Endometrial microvascular endothelial cells (primary cell): ENCODE measurements around the gene SERTM1. TPM values are rescaled to one million over a fixed set of nuclear protein-coding genes. Genes with fewer than 3 reads are reported as not detected.

Experiments used
- in situ Hi-C: cut with HindIII; loops from 2 replicates; pipeline ENCODE4 v1.10.0; 2017; ENCODE audit warnings: low sequenced_read_pairs, low pct_unique_long_range_greater_than_20kb; ENCODE audit errors: inconsistent ontology term
- total RNA-seq: library from RNA; depleted of rRNA; stranded (reverse); fragments of >200 nt; gene quantifications from one replicate; pipeline ENCODE4 v1.2.3, GENCODE V29; 2015; ENCODE audit errors: inconsistent ontology term

The SERTM1 gene
- total RNA-seq, 1 donor from 2014 or later = not detected

DNA sequence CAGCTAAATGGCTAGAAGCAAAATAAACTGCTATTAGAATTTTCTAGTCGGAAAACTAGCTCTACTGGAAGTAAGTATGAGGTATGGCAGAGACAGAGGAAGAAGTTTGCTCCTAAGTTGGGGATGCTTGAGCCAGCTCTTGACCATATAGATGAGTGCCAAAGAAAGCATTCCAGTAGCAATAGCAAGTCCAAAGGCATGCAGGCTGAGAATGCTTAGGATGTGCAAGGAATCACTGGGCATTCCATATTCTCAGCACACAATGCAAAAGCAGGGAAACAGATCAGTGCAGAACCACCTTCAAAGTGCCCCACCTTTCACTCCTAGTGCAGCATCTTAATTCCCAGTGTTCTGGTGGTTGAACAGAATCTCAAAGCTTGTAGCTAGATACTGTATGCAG, 32.9 kb downstream of the SERTM1 start:
- in situ Hi-C loops = no loop called here

DNA sequence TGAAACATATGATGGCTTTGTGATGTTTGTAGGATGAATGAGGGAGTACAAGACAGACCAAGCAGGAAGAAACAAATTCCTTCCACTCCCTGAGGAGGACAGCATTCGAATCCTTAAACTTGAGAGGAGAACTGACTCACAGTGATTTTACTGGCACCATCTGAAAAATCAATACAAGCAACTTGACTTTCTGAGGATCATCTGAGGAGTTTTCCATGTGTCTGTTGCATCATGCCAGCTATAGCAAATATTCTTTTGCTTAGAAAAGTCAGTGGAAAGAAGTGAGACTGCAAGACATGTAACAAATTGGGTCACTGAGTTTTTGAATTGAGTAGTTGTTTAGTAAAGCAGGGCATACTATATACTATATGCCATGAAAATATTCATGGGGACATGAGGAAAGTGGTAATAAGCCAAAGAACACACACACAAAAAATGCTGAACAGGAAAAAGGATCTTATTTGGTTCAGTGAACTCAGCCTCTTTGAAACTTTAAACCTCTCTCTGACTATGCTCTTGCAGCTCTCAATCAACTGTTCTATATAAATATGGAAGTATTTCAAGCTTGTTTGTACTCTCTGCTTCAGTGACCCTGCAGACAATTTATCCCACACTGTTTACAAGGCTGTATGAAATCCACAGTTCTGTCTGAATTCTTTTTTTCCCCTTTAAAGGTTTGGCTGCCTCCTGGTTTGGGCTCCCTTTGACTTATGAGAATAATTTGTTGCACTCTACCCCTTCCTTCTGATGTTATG, 35.5 kb downstream of the SERTM1 start:
- in situ Hi-C loops = no loop called here

DNA sequence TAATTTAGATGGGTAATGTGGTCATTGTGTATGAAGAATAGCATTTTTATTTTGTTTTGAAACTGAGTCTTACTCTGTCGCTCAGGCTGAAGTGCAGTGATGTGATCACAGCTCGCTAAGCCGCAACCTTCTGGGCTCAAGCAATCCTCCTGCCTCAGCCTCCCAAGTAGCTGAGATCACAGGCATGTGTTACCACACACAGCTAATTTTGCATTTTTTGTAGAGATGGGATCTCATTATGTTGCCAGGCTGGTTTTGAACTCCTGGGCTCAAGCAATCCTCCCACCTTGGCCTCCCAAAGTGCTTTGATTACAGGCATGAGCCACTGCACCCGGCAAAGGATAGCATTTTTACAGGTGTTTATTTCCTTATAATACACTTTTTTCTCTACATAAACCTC, 36.6 kb downstream of the SERTM1 start:
- in situ Hi-C loops = no loop called here

DNA sequence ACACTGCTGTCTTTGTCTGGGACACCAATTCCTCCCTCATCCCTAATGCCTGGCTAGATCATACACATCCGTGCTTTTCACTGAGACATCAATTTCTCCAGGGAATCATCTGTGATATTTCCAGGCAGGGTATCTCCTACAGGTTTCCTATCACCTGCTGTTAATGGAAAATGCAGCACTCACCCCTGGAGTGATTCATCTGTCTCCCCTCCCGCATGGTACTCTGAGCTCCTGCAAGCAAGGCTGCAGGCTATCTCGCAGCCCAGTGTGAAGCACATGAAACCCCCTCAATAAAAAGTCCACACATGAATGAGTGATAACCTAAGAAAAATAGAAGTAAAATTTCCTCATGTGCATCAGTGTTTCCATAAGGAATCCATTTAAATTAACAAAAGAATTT, 38.5 kb downstream of the SERTM1 start:
- in situ Hi-C loops = no loop called here

DNA sequence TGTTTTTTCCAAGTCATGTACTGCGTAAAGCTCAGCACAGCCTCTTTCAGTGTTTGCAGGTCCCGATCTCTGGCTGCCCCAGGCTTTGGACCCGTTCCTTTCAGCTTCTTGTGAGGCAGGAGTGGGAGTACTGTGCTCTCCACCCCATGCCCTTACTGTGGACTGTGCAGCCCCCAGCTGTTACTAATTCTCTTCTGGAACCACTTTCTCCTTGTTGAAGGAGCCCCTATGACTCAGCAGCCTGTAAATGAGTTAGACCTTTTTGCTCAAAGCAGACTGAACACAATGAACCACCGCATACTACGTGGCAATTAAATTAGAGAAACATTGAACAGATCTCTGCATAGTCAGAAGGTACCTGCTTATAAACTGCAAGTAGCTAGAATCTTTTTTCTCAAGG, 39.0 kb downstream of the SERTM1 start:
- in situ Hi-C loops = no loop called here

DNA sequence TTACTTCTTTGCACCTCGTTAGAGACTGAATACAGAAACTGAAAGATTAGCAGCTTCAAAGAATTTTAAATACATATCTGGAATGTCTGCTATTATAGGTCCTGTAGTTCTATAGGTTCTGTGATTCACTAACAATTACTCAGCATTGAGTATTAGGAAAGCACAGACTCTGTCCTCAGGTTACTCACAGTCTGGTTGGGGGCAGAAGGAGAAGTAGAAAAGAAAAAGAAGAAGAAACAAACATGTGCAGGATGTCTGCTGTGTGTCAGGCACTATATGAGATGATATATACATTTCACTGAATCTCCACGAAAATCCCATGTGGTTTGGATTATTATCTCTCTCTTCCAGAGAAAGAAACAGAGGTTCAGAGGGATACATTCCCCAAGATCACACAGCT, 40.1 kb downstream of the SERTM1 start:
- in situ Hi-C loops = no loop called here

DNA sequence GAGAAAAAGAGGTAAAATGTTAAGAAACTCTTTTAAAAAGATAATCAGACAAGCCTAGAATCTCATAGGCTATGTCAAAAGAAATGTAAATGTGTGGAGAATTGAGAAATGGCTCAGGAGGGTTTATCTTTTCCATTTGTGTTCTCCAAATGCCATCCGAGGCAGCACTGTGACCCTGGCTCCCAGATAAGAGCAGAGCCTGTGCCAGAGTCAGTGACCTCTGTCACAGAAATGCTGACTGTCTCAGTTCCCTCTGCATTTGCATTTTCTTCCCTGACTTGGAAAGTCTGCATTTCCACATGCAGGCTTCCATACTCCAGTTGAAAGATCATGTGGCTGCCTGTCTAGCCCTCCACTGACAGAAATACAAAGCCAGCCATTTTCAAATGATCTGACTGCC, 42.0 kb downstream of the SERTM1 start:
- in situ Hi-C loops = no loop called here

DNA sequence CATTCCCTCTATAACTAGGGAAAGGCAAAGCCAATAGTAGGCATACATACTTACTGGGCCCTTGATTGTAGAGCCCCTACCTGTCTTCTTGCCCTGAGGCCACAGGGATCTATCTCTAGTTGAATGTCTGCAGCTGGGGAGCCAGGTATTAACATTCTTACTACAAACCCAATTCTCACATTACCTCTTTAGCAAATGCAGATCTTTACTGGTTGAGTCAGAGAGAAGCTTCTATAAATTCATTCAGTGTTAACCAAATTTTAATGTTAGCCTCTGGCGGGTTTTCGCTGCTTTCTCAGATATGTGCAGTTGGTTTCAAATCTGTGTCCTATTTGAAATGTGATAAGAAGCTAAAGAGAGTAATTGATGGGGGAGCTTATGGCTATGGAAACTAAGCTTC, 43.2 kb downstream of the SERTM1 start:
- in situ Hi-C loops = no loop called here

DNA sequence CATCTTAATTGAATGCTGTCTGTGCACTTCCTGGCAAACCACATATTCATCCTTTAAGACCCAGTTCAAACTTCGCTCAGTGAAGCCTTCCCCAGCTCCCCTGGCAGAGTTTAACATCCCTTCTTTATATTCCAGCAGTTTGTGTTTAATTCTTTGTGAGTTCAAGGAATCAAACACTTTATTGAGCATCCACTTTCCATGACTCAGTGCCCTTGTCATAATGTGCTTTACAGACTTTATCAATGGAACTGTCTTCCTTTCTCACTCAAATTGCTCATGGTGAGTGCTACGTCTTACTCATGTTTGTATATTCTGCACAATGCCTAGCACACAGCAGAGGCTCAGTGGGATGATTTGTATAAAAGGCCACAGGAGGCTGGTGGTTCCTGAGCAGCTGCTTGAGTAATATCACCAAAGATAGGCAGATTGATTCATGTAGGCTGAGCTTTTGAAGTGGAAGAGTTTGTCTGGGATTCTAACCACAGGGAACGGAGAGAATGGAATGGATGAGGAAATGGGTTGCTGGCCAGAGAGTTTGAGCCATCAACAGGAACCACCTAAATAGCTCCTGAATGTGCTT, 44.2 kb downstream of the SERTM1 start:
- in situ Hi-C loops = no loop called here

DNA sequence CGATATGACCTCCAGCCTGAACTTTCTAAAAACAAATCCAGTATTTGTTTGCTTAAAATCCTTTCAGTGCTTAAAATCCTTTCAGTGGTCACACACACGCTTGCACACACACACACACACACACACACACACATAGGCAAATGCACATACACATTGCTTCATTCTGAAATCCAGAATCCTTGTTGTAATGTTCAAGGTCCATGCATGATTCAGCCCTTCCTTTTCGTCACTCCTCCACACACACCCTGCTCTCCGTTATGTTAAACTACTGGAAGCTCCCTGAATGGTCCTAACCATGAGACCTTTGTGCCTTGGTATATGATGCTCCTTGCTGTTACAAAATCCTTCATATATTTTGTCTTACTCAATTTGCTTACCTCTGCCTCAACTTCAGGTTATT, 44.9 kb downstream of the SERTM1 start:
- in situ Hi-C loops = no loop called here

DNA sequence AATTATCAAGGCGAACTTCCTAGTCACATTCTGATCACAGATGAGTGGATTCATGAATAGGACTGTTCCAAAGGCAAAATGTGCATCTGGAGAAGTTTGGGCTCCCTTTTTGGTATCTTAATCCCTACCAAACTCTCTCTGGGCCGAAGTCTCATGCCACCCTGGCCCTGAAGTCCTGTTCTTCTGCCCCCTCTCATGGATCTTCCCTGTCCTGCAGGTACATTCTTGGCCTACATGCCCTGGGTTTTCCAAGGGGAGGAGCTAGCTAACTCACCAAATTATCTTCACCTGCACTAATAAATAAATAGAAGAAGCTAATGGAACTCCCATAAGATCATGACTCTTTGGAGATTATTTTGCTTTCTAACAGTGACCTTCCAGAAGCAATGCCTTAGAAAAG, 50.3 kb downstream of the SERTM1 start:
- in situ Hi-C loops = no loop called here

DNA sequence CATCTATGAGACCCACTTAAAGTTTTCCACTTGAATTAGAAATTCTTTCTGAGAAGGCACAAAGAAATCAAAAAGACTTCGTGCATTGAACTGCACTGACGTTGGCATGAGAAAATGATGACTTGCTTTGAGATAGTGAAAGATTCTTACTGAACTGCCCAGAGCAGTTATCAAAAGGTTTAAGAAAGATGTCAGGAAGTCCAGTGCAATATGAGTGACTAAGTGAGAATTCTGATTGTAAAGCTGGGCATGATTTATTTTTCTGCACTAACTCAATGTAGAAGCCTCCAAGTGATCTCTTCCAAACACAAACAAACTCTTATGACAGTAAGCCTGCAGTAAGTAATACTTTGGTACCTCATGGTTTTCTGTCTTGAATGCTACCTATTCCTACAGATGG, 52.1 kb downstream of the SERTM1 start:
- in situ Hi-C loops = no loop called here

DNA sequence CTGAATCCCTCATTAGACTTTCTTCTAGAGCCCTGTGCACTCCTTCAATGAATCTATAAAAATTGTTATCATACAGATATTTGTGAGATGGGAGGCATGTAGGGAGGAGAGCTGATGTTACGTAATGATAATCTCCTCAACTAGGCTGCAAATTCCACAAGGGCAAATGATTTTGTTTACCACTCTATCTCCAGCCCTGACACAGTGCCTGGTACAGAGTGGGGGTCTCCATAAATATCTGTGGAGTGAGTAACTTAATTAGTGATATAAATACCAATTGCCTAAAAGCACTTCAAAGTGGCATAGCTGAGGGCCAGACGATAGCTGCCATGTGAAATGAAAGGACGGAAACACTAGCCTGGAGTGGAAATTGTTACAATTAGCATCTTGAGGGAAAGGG, 54.2 kb downstream of the SERTM1 start:
- in situ Hi-C loops = no loop called here

DNA sequence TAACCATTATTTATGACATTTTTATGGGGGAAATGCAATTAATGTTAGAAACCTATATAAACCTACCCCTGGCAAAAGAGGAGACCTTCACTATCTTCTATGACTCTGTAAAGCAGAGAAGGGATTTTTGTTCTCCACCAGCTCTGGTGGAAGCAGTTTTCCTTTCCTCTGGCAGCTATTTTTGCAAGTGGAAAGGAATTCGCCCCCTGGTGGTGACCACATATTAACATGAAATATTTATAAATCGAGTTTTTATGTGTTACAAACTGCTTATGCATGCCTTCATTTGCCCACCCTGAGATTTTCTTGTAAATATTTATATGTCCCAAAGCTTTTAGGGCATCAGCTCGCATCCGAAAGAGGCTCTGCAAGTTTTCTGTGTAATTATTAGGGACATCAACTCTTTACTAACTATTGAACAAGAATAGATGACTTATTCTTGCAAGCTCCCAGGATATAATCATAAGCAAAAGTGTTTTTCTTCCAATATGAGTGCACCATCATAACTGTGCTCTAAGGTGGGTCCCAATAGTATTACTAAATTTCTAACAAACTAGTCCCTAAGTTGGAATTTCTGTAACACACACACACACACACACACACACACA, 62.4 kb downstream of the SERTM1 start:
- in situ Hi-C loops = no loop called here

DNA sequence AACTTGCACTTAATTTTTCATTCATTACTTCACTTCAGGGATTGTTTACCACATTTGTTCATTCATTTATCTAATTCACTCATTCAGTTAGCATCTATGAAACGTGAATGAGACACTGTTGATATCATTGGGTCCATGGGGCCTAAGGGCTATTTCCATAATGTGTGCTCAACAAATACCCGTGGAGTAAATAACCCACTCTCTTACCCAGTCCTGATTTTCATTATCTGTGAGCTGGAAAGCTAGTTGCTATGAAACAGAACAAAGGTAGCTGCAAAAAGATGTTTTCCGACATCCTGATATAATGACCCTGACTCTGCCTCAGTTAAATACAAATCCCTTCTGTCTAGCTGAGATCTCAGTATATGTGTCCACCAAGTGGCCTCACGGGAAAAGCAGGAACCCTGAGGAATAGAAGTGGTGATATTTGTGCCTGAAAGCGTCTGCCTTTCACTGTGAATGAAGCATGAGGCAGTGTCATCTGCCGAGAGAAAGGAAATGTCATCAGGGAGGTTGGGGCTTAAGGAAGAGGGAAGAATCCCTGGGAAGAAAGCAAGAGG, 63.8 kb downstream of the SERTM1 start:
- in situ Hi-C loops = no loop called here

DNA sequence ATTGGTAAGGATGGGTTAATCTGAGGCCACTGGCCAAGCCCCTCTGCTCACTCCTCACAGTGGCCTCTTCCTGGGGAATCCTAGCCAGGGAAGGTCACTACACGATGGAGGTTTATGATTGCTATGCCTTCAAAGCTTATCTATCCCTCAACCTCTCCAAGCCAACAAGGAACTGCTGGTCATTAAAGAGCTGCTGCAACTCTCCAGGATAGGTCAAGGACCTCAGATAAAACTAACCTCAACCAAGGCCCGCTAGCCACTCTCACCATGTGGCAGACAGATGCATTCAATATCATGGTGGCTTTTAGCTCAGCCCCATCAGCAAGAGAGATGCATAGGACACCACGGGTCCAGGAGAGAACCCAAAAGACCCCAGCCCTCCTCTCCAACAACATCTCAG, 71.6 kb downstream of the SERTM1 start:
- in situ Hi-C loops = no loop called here

DNA sequence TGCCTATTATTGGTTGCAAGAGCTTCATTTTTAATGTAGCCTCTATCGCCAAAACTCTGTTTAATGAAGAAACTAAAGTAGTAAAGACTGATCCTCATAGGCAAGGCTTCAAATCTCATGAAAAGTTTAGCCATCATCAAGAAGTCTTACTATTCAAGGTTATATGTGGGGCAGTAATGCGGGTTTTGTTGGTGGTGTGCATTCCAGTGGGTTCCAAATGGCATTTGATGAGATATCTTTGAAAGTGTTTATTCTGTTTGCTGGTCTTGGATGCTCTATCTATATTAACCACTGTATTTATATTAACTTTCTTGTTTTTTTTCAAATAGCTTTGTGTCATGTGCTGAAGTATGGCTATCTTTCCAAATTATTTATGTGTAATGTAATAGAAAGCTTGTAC, 72.2 kb downstream of the SERTM1 start:
- in situ Hi-C loops = no loop called here
